Ovary (tissue), 3 donors: ENCODE results near the gene RGS16.

Source experiments
- CTCF ChIP-seq, 3 donors: fragments of 450-650 bp in 2 of 3; fragments of 200-600 bp in 1 of 3; IDR thresholded peaks; one replicate each; pipeline versions ENCODE4 v1.5.1 to v1.8.0; 2016 to 2022; ENCODE audit warnings: antibody characterized with exemption in 3 of 3, mild to moderate bottlenecking in 1 of 3
- EP300 ChIP-seq: sonication (generic); formaldehyde crosslinking; IDR thresholded peaks from one replicate; pipeline ENCODE4 v1.6.1; 2017; ENCODE audit warnings: antibody characterized with exemption
- donor health status: DM: no; HTN: no; CAD: no.

DNA sequence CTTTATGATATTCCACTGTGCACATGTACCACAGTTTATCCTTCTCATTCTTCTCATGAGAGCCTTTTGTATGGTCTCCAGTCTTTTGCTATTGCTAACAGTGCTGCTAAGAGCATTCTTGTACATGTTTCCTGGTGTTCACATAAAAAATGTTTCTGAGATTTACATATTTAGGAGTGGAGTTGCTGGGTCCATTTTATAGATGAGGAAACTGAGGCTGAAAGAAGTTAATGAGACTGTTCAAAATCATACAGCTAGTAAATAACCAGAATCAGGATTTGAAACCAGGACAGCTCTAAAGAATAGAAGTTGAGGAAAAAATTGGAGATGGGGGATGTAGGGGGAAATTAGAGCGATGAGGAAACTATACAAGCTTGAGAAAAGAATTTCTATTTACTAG lies 27.8 kb upstream of the RGS16 start:
- TF ChIP-seq EP300 (no peak), CTCF (IDR thresholded peaks at IDR 0.05) (no peak)
